Chondrocyte (in vitro differentiated cells): ENCODE data around the gene WBP1L. TPM values are rescaled to one million over a fixed set of nuclear protein-coding genes. Genes with fewer than 3 reads are reported as not detected.
"Not testable (repeated sequence)": the region's sequence is repeated elsewhere in the genome, so short reads cannot be mapped to it uniquely, and the experiment has no call there.

ENCODE experiments used
- DNase-seq: peaks from one replicate; pipeline ENCODE4 v3.0.0; 2021; ENCODE audit warnings: mixed read lengths, low spot score
- H3K27ac Mint-ChIP-seq: one replicate; pipeline ENCODE4 v1.8.0; 2021; ENCODE audit warnings: mild to moderate bottlenecking, moderate library complexity, mixed read lengths; ENCODE audit not compliant: unreplicated experiment
- H3K27me3 Mint-ChIP-seq: 2 replicates; pipeline ENCODE4 v1.8.0; 2021; ENCODE audit warnings: low read depth, mixed read lengths
- H3K36me3 Mint-ChIP-seq: 2 replicates; pipeline ENCODE4 v1.8.0; 2021; ENCODE audit warnings: low read depth, mixed read lengths
- H3K4me1 Mint-ChIP-seq: 2 replicates; pipeline ENCODE4 v1.8.0; 2021; ENCODE audit warnings: low read depth, mild to moderate bottlenecking, mixed read lengths
- H3K4me3 Mint-ChIP-seq: one replicate; pipeline ENCODE4 v1.8.0; 2021; ENCODE audit warnings: mild to moderate bottlenecking, moderate library complexity, mixed read lengths; ENCODE audit not compliant: unreplicated experiment
- H3K9me3 Mint-ChIP-seq: 2 replicates; pipeline ENCODE4 v1.8.0; 2021; ENCODE audit warnings: low read depth, mixed read lengths
- total RNA-seq: library from RNA; stranded (reverse); gene quantifications from 3 replicates; pipeline ENCODE4 v1.2.1, GENCODE V29; 2021
- TF ChIP-seq, protein P1 (sequence below): fragments of 200-600 bp; sonication (generic); IDR thresholded peaks from 2 replicates; pipeline ENCODE4 v1.5.0; 2021; ENCODE audit warnings: antibody characterized with exemption, mild to moderate bottlenecking, moderate library complexity

Gene WBP1L
- total RNA-seq, 1 donor from 2014 or later: 95.3 TPM

GRCh38 chr10:102732661-102733060, 11.1 kb upstream of the WBP1L start:
- no peak overlapping the region for H3K27ac Mint-ChIP-seq
- TF ChIP-seq, protein P1, sequence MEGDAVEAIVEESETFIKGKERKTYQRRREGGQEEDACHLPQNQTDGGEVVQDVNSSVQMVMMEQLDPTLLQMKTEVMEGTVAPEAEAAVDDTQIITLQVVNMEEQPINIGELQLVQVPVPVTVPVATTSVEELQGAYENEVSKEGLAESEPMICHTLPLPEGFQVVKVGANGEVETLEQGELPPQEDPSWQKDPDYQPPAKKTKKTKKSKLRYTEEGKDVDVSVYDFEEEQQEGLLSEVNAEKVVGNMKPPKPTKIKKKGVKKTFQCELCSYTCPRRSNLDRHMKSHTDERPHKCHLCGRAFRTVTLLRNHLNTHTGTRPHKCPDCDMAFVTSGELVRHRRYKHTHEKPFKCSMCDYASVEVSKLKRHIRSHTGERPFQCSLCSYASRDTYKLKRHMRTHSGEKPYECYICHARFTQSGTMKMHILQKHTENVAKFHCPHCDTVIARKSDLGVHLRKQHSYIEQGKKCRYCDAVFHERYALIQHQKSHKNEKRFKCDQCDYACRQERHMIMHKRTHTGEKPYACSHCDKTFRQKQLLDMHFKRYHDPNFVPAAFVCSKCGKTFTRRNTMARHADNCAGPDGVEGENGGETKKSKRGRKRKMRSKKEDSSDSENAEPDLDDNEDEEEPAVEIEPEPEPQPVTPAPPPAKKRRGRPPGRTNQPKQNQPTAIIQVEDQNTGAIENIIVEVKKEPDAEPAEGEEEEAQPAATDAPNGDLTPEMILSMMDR: no peak
- peaks cover 3% of the 10 kb centered on the region for H3K36me3 Mint-ChIP-seq

DNA sequence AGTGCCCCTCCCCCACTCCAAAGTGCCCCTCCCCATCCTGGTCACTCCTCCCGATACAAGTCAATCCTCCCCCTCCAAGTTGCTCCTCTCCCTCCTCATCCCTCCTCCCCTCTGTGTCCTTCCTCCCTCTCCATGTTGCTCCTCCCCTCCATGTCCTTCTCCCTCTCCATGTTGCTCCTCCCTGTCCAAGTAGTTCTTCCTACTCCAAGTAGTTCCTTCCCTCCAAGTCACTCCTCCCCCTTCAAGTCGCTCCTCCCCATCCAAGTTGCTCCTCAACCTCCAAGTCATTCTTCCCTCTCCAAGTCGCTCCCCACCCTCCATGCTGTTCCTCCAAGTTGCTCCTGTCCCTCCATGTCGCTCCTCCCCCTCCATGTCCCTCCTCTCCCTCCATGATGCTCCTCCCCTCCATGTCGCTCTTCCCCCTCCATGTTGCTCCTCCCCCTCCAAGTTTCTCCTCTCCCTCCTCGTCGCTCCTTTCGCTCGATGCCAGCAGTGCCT, 8.6 kb upstream of the WBP1L start:
- TF ChIP-seq, protein P1: no peak
- Mint-ChIP-seq H3K4me1 (peaks cover 6% of the 10 kb centered on the region), H3K4me3 (no peak overlapping the region), H3K9me3 (no peaks in the 10 kb centered on the region), H3K36me3 (peaks cover 3% of the 10 kb centered on the region), H3K27ac (no peak overlapping the region), H3K27me3 (no peaks in the 10 kb centered on the region)
- no peak for DNase-seq

More at GRCh38 chr10:102732661-102733060, 11.1 kb upstream of the WBP1L start:
- no peak for DNase-seq
- no peaks in the 10 kb centered on the region for H3K27me3 Mint-ChIP-seq
- H3K4me1 Mint-ChIP-seq: peaks cover 5% of the 10 kb centered on the region
- no peak overlapping the region for H3K4me3 Mint-ChIP-seq
- H3K9me3 Mint-ChIP-seq: no peaks in the 10 kb centered on the region

DNA sequence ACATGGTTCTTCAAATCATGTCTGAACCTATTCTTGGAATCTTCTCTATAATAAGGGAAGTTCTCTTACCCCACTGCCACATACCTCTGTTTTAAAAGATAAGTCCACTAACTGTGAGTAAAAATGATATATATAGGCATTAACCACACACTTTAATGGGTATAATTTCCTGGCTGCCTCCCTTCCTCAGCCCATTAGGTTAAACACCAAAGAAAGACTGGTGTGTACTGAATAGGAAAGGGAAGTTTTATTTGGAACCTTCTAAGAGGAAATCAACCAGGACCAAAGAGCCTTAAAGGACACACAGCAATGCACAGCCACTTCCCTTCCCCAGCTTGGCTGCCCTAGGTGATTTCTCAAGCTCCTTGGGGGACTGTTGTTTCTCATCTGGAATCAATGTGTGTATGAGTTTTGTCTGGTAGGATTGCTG, 5.0 kb upstream of the WBP1L start:
- H3K27me3 Mint-ChIP-seq: no peaks in the 10 kb centered on the region
- TF ChIP-seq, protein P1: no peak
- no peaks in the 10 kb centered on the region for H3K9me3 Mint-ChIP-seq
- H3K36me3 Mint-ChIP-seq: peaks cover 3% of the 10 kb centered on the region
- H3K27ac Mint-ChIP-seq: no peak overlapping the region
- no peak for DNase-seq
- H3K4me1 Mint-ChIP-seq: peaks cover 19% of the 10 kb centered on the region
- H3K4me3 Mint-ChIP-seq: no peak overlapping the region

GRCh38 chr10:102740229-102740628, 3.5 kb upstream of the WBP1L start:
- no peaks in the 10 kb centered on the region for H3K9me3 Mint-ChIP-seq
- no peaks in the 10 kb centered on the region for H3K27me3 Mint-ChIP-seq
- TF ChIP-seq, protein P1: no peak
- H3K4me3 Mint-ChIP-seq: no peak overlapping the region
- peaks cover 25% of the 10 kb centered on the region for H3K4me1 Mint-ChIP-seq
- no peak for DNase-seq
- peaks cover 5% of the 10 kb centered on the region for H3K36me3 Mint-ChIP-seq
- peak overlapping the region; percentile 36 for H3K27ac Mint-ChIP-seq

DNA sequence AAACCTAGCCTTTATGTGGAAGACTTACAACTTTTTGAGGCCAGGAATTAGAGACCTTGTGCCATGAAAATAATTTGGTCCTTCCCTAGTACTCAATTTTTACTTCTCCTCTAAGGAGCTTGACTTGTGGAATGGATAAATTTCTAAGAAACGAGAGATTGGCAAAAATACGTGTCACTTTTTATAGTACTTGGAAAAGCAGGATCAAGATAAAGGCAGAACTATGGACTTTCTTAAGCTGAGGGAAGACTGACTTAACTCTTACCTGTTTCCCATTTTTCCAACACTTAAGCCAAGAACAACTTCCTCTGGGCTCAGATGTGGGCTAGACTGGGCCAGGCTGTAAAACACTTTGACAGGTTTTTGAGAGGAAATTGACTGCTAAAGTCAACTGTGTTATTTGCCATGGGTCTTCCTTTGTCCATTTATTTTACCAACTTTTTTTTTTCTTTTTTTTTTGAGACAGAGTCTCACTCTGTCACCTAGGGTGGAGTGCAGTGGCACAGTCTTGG, 2.0 kb upstream of the WBP1L start:
- no peak for DNase-seq
- TF ChIP-seq, protein P1: no peak
- Mint-ChIP-seq H3K27ac (no peak overlapping the region), H3K4me3 (no peak overlapping the region), H3K9me3 (no peaks in the 10 kb centered on the region), H3K27me3 (no peaks in the 10 kb centered on the region), H3K36me3 (peaks cover 5% of the 10 kb centered on the region), H3K4me1 (peaks cover 41% of the 10 kb centered on the region)

GRCh38 chr10:102742313-102742712, 1.4 kb upstream of the WBP1L start:
- not testable (repeated sequence) for H3K9me3 Mint-ChIP-seq, H3K27me3 Mint-ChIP-seq, H3K4me3 Mint-ChIP-seq, H3K27ac Mint-ChIP-seq, H3K36me3 Mint-ChIP-seq, DNase-seq
- peaks cover 43% of the 10 kb centered on the region for H3K4me1 Mint-ChIP-seq
